ENCODE results near the gene SMARCB1.

Gene SMARCB1

DNA sequence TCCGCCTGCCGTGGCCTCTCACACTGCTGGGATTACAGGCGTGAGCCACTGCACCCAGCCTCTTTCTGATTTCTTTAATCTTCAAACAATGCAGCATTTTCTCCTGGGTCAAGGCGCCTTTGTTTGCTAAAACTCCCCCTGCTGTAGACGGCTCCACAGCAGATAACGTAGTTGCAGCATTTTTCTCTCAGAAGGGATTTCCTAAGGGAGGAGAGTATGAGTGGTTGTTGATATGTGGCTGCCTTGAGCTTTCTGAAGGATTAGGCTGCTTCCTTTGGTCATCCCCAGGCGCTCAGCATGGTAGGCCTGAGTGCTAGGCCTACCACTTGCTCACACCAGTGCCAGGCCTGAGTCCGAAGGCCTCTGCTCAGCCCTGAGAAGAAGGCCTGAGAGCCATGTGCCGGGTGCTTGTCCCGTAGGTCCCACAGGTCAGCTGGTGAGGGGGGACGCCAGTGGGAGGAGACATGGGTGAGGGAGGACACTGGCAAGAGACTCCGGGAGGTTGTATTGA, 18.1 kb downstream of the SMARCB1 start:
- no peak for DNase-seq

DNA sequence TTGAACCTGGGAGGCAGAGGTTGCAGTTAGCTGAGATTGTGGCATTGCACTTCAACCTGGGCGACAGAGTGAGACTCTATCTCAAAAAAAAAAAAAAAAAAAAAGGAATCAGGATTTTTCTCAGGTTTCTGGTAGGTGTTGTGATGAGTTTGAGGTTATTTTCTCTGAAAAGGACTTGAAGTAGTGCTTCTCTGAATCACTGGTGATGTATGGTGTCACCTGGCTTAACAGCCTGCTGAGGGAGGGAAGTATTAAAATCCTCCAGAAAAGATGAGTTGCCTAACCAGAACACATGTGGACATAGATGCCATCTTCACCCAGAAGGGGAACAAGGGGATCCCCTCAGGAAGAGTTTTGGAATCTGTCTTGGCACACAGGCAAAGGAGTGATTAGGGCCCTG, 20.1 kb downstream of the SMARCB1 start:
- no peak for DNase-seq

GRCh38 chr22:23812378-23812777, 25.6 kb downstream of the SMARCB1 start:
- no peak for DNase-seq

- DNase-seq: no peak
Measured at GRCh38 chr22:23815541-23816155, 28.9 kb downstream of the SMARCB1 start.

DNA sequence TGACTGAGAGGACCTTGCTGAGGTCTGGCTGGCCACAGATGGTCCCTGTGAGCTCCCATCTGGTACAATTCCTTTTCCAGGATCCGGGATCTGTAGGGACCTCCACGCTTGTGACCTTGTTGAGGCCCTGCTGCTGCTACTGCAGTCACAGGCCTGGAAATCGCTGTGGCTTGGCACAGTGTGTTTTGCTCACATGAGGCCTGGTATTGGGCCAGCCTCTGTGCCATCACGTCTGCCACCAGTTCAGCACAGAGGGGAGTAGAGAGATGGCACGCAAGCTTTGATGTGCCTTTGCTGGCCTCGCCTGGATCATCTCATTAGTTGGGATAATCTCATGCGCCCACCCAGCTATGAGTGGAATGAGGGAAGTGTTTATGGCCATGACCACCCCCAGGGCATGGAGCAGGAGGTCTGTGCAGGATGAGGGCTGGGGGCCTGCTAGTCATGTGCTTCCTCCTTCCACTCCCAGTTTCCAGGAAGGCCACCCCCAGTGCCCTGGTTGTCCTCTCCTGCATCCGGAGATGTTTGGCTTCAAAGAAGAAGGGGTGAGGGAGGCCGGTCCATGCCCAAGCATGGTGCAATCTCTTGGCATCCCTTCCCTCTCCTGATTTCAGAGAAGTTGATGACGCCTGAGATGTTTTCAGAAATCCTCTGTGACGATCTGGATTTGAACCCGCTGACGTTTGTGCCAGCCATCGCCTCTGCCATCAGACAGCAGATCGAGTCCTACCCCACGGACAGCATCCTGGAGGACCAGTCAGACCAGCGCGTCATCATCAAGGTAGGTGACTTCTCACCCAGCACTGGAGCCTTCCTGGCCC, 29.6 kb downstream of the SMARCB1 start:
- DNase-seq: no peak

DNA sequence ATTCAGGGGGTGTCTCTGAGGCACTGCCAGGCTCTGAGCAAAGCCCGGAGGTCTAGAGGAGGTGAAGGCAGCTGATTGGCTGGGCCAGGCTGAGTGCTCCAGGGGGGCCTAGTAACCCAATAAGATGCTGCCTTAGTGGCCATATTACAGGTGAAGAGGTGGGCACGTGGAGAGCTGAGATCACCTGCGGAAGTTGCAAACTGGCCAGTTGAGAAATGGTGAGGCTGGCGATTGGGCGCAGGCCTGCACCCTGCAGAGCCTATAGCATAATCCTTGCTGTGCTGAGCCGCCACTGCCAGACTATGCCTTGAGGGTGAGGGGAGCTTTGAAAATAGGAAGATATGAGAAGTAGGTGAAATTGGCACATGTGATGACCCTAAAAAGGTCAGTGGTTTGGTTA, 30.4 kb downstream of the SMARCB1 start:
- DNase-seq: no peak

- DNase-seq: no peak
Measured at GRCh38 chr22:23818541-23818940, 31.8 kb downstream of the SMARCB1 start.

GRCh38 chr22:23820748-23821211, 34.0 kb downstream of the SMARCB1 start:
- no peak for DNase-seq

GRCh38 chr22:23822101-23822671, 35.4 kb downstream of the SMARCB1 start:
- no peak for DNase-seq

GRCh38 chr22:23823331-23823791, 36.6 kb downstream of the SMARCB1 start:
- DNase-seq: no peak

DNA sequence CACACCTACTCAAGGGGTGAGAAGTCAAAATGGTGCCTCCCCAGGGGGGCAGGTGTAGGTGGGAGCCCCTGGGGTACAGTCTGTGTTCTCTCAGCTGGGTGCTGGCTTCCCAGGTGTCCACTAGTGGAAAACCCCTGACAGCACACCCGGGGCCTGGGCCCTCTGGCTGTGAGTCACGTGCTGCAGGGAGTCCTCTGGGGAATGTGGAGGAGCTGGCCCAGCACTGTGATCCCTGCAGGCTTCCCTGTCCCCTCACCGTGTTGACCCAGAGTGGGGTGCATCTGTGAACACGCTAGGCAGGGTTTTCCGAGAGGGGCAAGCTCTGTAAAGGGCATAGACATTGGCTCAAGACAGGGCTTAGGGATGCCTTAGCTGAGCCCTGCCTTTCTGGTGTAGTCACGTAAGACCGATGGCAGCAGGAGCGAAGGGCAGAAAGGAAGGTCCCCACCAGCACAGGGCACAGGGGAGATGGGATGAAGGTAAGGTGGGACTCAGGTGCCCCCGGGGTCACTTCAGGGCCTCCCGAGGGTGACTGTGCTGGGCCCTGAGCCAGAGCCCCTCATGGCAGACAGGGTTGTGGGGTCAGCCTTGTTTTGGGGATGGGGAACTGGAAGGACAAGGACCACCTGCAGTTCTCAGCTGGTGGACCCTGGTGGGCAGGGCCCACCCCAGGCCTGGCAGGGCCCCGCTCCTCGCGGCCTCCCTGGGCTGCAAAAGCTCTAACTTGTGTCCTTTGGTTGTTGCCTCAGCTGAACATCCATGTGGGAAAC, 37.9 kb downstream of the SMARCB1 start:
- no peak for DNase-seq

GRCh38 chr22:23825246-23825905, 38.6 kb downstream of the SMARCB1 start:
- no peak for DNase-seq

DNA sequence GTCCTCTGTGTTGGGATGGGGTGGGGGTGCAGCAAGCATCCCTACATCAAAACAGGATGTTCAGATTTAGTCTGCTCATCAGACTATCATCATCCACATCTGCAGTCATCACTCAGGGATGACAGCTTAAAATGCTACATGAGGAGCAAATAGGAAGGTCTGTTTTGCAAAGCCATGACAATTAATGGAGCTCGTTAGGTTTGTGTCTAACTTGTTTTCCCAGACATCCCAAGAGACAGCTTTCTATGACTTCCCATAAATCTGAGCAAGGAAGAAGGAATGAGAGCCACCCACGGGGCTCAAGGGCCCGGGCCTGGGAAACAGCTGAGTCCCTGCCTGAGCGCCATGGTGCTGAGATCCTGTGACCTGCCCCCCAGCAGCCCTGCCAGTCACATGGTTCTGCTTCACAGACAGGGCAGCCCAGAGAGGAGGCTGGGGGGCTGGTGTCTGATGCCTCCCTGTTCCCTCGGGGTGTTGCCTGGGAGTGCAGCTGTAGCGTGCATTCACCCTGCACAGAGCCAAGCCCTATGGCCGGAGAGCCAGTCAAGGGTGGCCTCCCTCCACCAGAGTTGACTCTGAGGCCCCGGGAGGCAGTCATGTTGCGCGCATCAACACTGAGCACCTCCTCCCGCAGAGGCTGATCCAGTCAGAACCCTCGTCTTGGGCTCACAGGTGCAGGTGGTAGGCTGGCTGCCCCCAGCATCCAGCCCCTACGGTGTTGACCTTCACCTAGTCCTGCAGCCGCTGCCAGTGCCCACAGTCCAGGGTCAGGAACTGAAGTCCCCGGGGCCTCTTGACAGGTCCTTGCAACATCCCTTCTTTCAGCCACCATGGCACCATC, 40.0 kb downstream of the SMARCB1 start:
- DNase-seq: no peak

- no peak for DNase-seq
Measured at GRCh38 chr22:23827351-23827995, 40.7 kb downstream of the SMARCB1 start.

GRCh38 chr22:23828800-23829680, 42.3 kb downstream of the SMARCB1 start:
- DNase-seq: no peak

DNA sequence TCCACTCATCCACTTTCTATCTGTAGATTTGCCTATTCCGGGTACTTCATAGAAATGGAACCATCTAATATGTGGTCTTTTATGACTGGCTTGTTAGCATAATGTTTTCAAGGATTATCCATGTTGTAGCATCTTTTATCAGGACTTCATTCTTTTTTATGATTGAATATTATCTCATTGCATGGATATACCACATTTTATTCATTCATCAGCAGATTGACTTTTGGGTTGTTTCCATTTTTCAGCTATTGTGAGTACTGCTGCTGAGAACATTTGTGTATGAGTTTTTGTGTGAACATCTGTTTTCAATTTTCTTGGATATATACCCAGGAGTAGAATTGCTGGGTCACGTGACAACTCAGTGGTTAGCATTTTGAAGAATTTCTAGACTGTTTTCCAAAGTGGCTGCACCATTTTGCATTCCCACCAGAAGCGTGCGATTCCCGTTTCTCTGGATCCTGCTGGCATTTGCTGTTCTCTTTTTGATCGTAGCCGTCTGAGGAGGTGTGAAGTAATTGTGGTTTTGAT, 43.1 kb downstream of the SMARCB1 start:
- DNase-seq: no peak

DNA sequence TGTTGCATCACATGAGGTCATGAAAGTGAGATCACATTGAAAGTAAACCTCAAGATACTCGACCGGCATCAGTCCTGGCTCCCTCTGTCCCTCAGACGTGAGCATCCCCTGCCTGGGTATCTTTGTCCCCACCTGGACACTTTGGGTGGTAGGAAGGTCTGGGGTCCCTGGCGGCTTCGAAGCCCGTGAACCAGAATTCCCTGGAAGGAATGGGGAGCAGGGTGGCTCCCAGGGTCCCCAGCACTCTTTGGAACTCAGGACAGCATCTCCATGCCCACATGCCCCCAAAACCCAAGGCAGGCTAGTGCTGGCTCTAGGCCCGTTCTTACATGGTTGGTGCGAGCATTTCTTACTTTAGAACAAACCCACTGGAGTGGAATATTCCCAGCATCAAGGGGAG, 44.5 kb downstream of the SMARCB1 start:
- no peak for DNase-seq

DNA sequence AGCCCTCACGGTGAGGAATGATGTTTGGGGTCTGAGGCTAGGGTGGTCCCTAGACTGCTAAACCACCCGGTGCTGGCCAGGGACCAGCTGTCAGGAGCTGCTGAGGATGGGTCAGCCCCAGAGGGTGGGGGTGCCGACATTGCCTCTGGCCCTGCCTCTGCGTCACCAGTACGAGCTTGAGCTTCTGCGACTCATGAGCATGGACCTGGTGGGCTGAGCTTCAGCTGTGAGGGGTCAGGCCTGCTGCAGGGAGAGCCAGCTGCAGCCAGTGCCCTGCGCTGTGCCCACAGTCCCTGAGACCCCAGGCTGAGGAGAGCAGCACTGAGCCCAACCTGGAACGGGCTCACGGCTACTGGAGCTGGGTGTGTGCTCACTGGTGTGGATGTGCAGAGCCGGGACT, 45.0 kb downstream of the SMARCB1 start:
- DNase-seq: no peak

- no peak for DNase-seq
Measured at GRCh38 chr22:23832226-23833016, 45.7 kb downstream of the SMARCB1 start.

All from T1000 (cell line).